Endothelial cell of umbilical vein (primary cell): ENCODE data around the gene NUDCD3. TPM values are rescaled to one million over a fixed set of nuclear protein-coding genes. Genes with fewer than 3 reads are reported as not detected.

ENCODE experiments used
- BruUV-seq: library from RNA; stranded (reverse); fragments of 400-500 nt; replicated peaks from 2 replicates; lab custom pipeline; 2021; lab: Mats Ljungman, UMichigan
- CTCF ChIA-PET: fragments of 300-600, 350-600 bp; sonication (Branson Sonifier 250); formaldehyde crosslinking; loops from one replicate; lab custom pipeline; 2021; ENCODE audit warnings: antibody characterized with exemption, inconsistent platforms; lab: Charles Lee
- POLR2A ChIA-PET: fragments of 300-600, 350-600 bp; sonication (Branson Sonifier 250); formaldehyde crosslinking; loops from one replicate; lab custom pipeline; 2021; ENCODE audit warnings: antibody characterized with exemption, inconsistent platforms; lab: Charles Lee
- DNase-seq: peaks from one replicate; pipeline ENCODE4 v3.0.0-alpha.2; 2011; ENCODE audit warnings: low read depth, low spot score
- FAIRE-seq: peaks from 2 replicates; lab custom pipeline; 2011; peaks lifted over from hg19 to GRCh38; lab: Jason Lieb, UNC
- H2AFZ ChIP-seq: 2 replicates; pipeline ENCODE4 v1.6.0; 2012; ENCODE audit warnings: low read depth, low read length, control low read depth, inconsistent platforms
- H3K27ac ChIP-seq: 2 replicates; pipeline ENCODE4 v1.5.1; 2011; ENCODE audit warnings: low read depth, mild to moderate bottlenecking, control low read depth, low read length, moderate library complexity; ENCODE audit not compliant: insufficient read depth
- H3K27me3 ChIP-seq, 2 experiments: 2 replicates each; pipeline versions ENCODE4 v1.6.0 to v1.6.1; 2011; ENCODE audit warnings: low read length in 2 of 2, mixed read lengths in 1 of 2; ENCODE audit not compliant: control insufficient read depth in 2 of 2, insufficient read depth in 2 of 2
- H3K36me3 ChIP-seq, 2 experiments: 2 replicates in 1 of 2; 3 replicates in 1 of 2; pipeline ENCODE4 v1.5.1; 2011; ENCODE audit warnings: low read length in 2 of 2, mild to moderate bottlenecking in 1 of 2, moderate library complexity in 1 of 2; ENCODE audit not compliant: control insufficient read depth in 2 of 2, insufficient read depth in 2 of 2; ENCODE audit errors: extremely low read depth in 1 of 2
- H3K4me1 ChIP-seq: 3 replicates; pipeline ENCODE4 v1.5.1; 2011; ENCODE audit warnings: mild to moderate bottlenecking, low read length; ENCODE audit not compliant: control insufficient read depth, insufficient read depth; ENCODE audit errors: extremely low read depth
- H3K4me2 ChIP-seq: 2 replicates; pipeline ENCODE4 v1.6.1; 2011; ENCODE audit warnings: low read length, control low read depth, mixed read lengths; ENCODE audit not compliant: insufficient read depth
- H3K4me3 ChIP-seq, 3 experiments: fragments of 200-600 bp in 1 of 3; sonication (generic), shearing (Covaris generic) in 1 of 3; replicated peaks in 1 of 3; 2 replicates each; pipeline ENCODE4 v1.5.1; 2011 to 2016; ENCODE audit warnings: control low read depth in 3 of 3, low read length in 3 of 3, mild to moderate bottlenecking in 2 of 3, inconsistent platforms in 1 of 3, low read depth in 1 of 3, moderate library complexity in 1 of 3; ENCODE audit not compliant: insufficient read depth in 1 of 3
- H3K79me2 ChIP-seq: 2 replicates; pipeline ENCODE4 v1.6.0; 2012; ENCODE audit warnings: low read length, inconsistent platforms; ENCODE audit not compliant: control insufficient read depth, insufficient read depth
- H3K9ac ChIP-seq: replicated peaks from 2 replicates; pipeline ENCODE3; 2011; ENCODE audit warnings: low read length, control low read depth; ENCODE audit not compliant: insufficient read depth; ENCODE audit errors: extremely low read depth
- H3K9me1 ChIP-seq: replicated peaks from 3 replicates; pipeline ENCODE4 v1.6.0; 2011; ENCODE audit warnings: mild to moderate bottlenecking, low read length; ENCODE audit not compliant: control insufficient read depth, insufficient read depth; ENCODE audit errors: extremely low read depth
- H3K9me3 ChIP-seq: replicated peaks from 2 replicates; pipeline ENCODE4 v1.5.1; 2012; ENCODE audit warnings: low read length, inconsistent platforms; ENCODE audit not compliant: control insufficient read depth, insufficient read depth
- H4K20me1 ChIP-seq: replicated peaks from 2 replicates; pipeline ENCODE3; 2011; ENCODE audit warnings: mild to moderate bottlenecking, low read length; ENCODE audit not compliant: control insufficient read depth, insufficient read depth; ENCODE audit errors: extremely low read depth
- EZH2 ChIP-seq: IDR thresholded peaks from 2 replicates; pipeline ENCODE4 v1.6.1; 2012; ENCODE audit warnings: borderline replicate concordance, low read depth, mild to moderate bottlenecking, moderate library complexity, low read length, inconsistent platforms; ENCODE audit not compliant: severe bottlenecking
- FOS ChIP-seq: IDR thresholded peaks from 2 replicates; pipeline ENCODE4 v1.6.1; 2011; ENCODE audit warnings: mild to moderate bottlenecking, low read length, moderate library complexity, borderline replicate concordance; ENCODE audit not compliant: insufficient read depth
- GATA2 ChIP-seq: IDR thresholded peaks from 2 replicates; pipeline ENCODE4 v1.7.0; 2011; ENCODE audit warnings: low read depth, mild to moderate bottlenecking, moderate library complexity, mixed read lengths, low read length; ENCODE audit not compliant: insufficient read length, insufficient read depth
- JUN ChIP-seq: IDR thresholded peaks from 2 replicates; pipeline ENCODE4 v1.6.1; 2011; ENCODE audit warnings: borderline replicate concordance, low read depth; ENCODE audit not compliant: insufficient read length, insufficient read depth
- MYC ChIP-seq: IDR thresholded peaks from one replicate; pipeline ENCODE4 v1.6.1; 2011; ENCODE audit warnings: mild to moderate bottlenecking, low read depth, low read length
- POLR2A ChIP-seq: IDR thresholded peaks from 2 replicates; pipeline ENCODE4 v1.6.1; 2012; ENCODE audit warnings: low read depth, mild to moderate bottlenecking, control low read depth, low read length
- POLR2AphosphoS5 ChIP-seq: IDR thresholded peaks from 2 replicates; pipeline ENCODE4 v1.6.1; 2012; ENCODE audit warnings: low read depth, mild to moderate bottlenecking, control low read depth, low read length, moderate library complexity; ENCODE audit not compliant: insufficient read depth
- dilution Hi-C: fragments of 300-500 bp; cut with MboI; formaldehyde crosslinking; loops from one replicate; pipeline ENCODE4 v1.15.0; 2019; ENCODE audit warnings: low sequenced_read_pairs; ENCODE audit not compliant: extremely low pct_ligation_motif_present
- intact Hi-C: fragments of 100-400 bp; cut with micrococcal nuclease; formaldehyde crosslinking; loops from one replicate; pipeline ENCODE4 v1.10.0; 2022
- polyA plus RNA-seq, 4 experiments: library from polyadenylated mRNA; depleted of rRNA in 3 of 4; stranded (reverse) in 3 of 4; unstranded in 1 of 4; fragments of >200 nt; gene quantifications; 2 replicates each; pipeline versions ENCODE4 v1.2.1 to v1.2.3, GENCODE V29; 2011 to 2012; ENCODE audit warnings: missing spikeins in 1 of 4
- total RNA-seq: library from RNA; stranded (reverse); gene quantifications from 2 replicates; pipeline ENCODE4 v1.2.3, GENCODE V29; 2021
- TF ChIP-seq, protein P1 (sequence below): IDR thresholded peaks from 2 replicates; pipeline ENCODE4 v1.6.1; 2011; ENCODE audit not compliant: insufficient read depth, insufficient read length
- TF ChIP-seq, protein P2 (sequence below), 2 donors: IDR thresholded peaks; 1 replicate in 1 of 2; 2 replicates in 1 of 2; pipeline ENCODE4 v1.5.1; 2011; ENCODE audit warnings: low read length in 2 of 2, mild to moderate bottlenecking in 2 of 2, moderate library complexity in 2 of 2, control low read depth in 1 of 2, inconsistent platforms in 1 of 2, low read depth in 1 of 2; ENCODE audit not compliant: insufficient read depth in 1 of 2; ENCODE audit errors: extremely low read depth in 1 of 2

Gene NUDCD3
- total and polyA plus RNA-seq, 2 donors (not counting 3 experiments of a cell fraction or from before 2014, with no cell fraction given) = 50.6 to 137 TPM

- DNase-seq (no peak), FAIRE-seq (no peak)
- no peaks in the 10 kb centered on the region for H3K27me3 ChIP-seq
- H3K36me3 ChIP-seq = peaks cover 4 to 8% of the 10 kb centered on the region in 2 experiments
- no peaks in the 10 kb centered on the region for H4K20me1 ChIP-seq
- intact Hi-C loops (loop anchor here (2.0 kb wide), 1 partner anchor 360 kb away; the partner anchor contains the start of gene H2AZ2), dilution Hi-C loops (no loop called here)
- no peak for TF ChIP-seq JUN
- no peak for TF ChIP-seq POLR2A
- TF ChIP-seq POLR2AphosphoS5 = no peak
- TF ChIP-seq, protein P1, sequence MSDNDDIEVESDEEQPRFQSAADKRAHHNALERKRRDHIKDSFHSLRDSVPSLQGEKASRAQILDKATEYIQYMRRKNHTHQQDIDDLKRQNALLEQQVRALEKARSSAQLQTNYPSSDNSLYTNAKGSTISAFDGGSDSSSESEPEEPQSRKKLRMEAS = no peak
- no peak for TF ChIP-seq FOS
- TF ChIP-seq, protein P2, sequence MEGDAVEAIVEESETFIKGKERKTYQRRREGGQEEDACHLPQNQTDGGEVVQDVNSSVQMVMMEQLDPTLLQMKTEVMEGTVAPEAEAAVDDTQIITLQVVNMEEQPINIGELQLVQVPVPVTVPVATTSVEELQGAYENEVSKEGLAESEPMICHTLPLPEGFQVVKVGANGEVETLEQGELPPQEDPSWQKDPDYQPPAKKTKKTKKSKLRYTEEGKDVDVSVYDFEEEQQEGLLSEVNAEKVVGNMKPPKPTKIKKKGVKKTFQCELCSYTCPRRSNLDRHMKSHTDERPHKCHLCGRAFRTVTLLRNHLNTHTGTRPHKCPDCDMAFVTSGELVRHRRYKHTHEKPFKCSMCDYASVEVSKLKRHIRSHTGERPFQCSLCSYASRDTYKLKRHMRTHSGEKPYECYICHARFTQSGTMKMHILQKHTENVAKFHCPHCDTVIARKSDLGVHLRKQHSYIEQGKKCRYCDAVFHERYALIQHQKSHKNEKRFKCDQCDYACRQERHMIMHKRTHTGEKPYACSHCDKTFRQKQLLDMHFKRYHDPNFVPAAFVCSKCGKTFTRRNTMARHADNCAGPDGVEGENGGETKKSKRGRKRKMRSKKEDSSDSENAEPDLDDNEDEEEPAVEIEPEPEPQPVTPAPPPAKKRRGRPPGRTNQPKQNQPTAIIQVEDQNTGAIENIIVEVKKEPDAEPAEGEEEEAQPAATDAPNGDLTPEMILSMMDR (IDR thresholded peaks at IDR 0.05; ENCODE audit: extremely low read depth in 1 of 2, insufficient read depth in 1 of 2, low read depth in 1 of 2, low read length in 2 of 2) = no peak
- no peak for TF ChIP-seq GATA2
- no peak for TF ChIP-seq EZH2
- TF ChIP-seq MYC = no peak
- H3K9me3 ChIP-seq = no peaks in the 10 kb centered on the region
- no peak overlapping the region for H2AFZ ChIP-seq
- H3K9me1 ChIP-seq = no peaks in the 10 kb centered on the region
- H3K27ac ChIP-seq = no peak overlapping the region
- peak overlapping the region; percentile 6 to 94 (median 65) for H3K4me3 ChIP-seq
- H3K79me2 ChIP-seq = peaks cover 52% of the 10 kb centered on the region
- no peak overlapping the region for H3K9ac ChIP-seq
- POLR2A ChIA-PET = no interaction called here
- no TSS peak for BruUV-seq
- peaks cover 49% of the 10 kb centered on the region for H3K4me1 ChIP-seq
- CTCF ChIA-PET = interaction anchor here (1.5 to 3.6 kb wide), 2 partner anchors 77 to 140 kb away, joined by 4 to 16 read pairs; no protein-coding TSS in a partner anchor
- H3K4me2 ChIP-seq = peak overlapping the region; percentile 94
These were observed 1.5 kb downstream of the NUDCD3 start for GRCh38 chr7:44488955-44489354.
